Glutamatergic neuron (in vitro differentiated cells): ENCODE measurements around the gene MANSC4. TPM values are rescaled to one million over a fixed set of nuclear protein-coding genes. Genes with fewer than 3 reads are reported as not detected.
A peak's percentile ranks its signal among the peaks of the same experiment; 100 is the strongest.
"Not testable (repeated sequence)": the region's sequence is repeated elsewhere in the genome, so short reads cannot be mapped to it uniquely, and the experiment has no call there.

ENCODE experiments used
- DNase-seq: peaks from one replicate; pipeline ENCODE4 v3.0.0; 2022
- H3K27ac Mint-ChIP-seq: one replicate; pipeline ENCODE4 v1.8.0; 2020; ENCODE audit warnings: mild to moderate bottlenecking, mixed read lengths, inconsistent platforms; ENCODE audit not compliant: unreplicated experiment
- H3K27me3 Mint-ChIP-seq: one replicate; pipeline ENCODE4 v1.8.0; 2020; ENCODE audit warnings: mild to moderate bottlenecking, moderate library complexity, mixed read lengths, inconsistent platforms; ENCODE audit not compliant: unreplicated experiment
- H3K36me3 Mint-ChIP-seq: one replicate; pipeline ENCODE4 v1.8.0; 2020; ENCODE audit warnings: mild to moderate bottlenecking, mixed read lengths, inconsistent platforms; ENCODE audit not compliant: unreplicated experiment
- H3K4me1 Mint-ChIP-seq: one replicate; pipeline ENCODE4 v1.8.0; 2020; ENCODE audit warnings: mild to moderate bottlenecking, low read depth, mixed read lengths, inconsistent platforms; ENCODE audit not compliant: unreplicated experiment
- H3K4me3 Mint-ChIP-seq: one replicate; pipeline ENCODE4 v1.8.0; 2020; ENCODE audit warnings: mild to moderate bottlenecking, mixed read lengths, inconsistent platforms; ENCODE audit not compliant: unreplicated experiment
- H3K9me3 Mint-ChIP-seq: one replicate; pipeline ENCODE4 v1.8.0; 2020; ENCODE audit warnings: mild to moderate bottlenecking, moderate library complexity, mixed read lengths, inconsistent platforms; ENCODE audit not compliant: unreplicated experiment
- CTCF ChIP-seq: fragments of 200-600 bp; sonication (generic); IDR thresholded peaks from one replicate; pipeline ENCODE4 v1.5.0; 2021; ENCODE audit not compliant: partially characterized antibody, unreplicated experiment
- total RNA-seq: library from RNA; stranded (reverse); fragmentation: NEBNext Ultra II Directional; extraction: Animal tissue kit (Norgen Biotek cat#: 25700); gene quantifications from one replicate; pipeline ENCODE4 v1.2.1, GENCODE V29; 2021; ENCODE audit not compliant: unreplicated experiment

The MANSC4 gene
- total RNA-seq, 1 donor from 2014 or later = not detected

GRCh38 chr12:27743601-27744000 is 36.4 kb downstream of the MANSC4 start:
- no peak for DNase-seq
- Mint-ChIP-seq H3K27ac (no peak overlapping the region), H3K4me1 (no peaks in the 10 kb centered on the region), H3K9me3 (no peaks in the 10 kb centered on the region), H3K36me3 (peaks cover 3% of the 10 kb centered on the region), H3K4me3 (no peak overlapping the region), H3K27me3 (peaks cover 4% of the 10 kb centered on the region)
- TF ChIP-seq CTCF = no peak

- H3K36me3 Mint-ChIP-seq, H3K4me1 Mint-ChIP-seq, H3K4me3 Mint-ChIP-seq, DNase-seq, H3K27ac Mint-ChIP-seq, H3K9me3 Mint-ChIP-seq, H3K27me3 Mint-ChIP-seq: not testable (repeated sequence)
These were observed 45.7 kb downstream of the MANSC4 start for GRCh38 chr12:27734321-27734720.

- TF ChIP-seq CTCF = no peak
- no peaks in the 10 kb centered on the region for H3K9me3 Mint-ChIP-seq
- H3K4me1 Mint-ChIP-seq = no peaks in the 10 kb centered on the region
- DNase-seq = no peak
- no peak overlapping the region for H3K4me3 Mint-ChIP-seq
- no peaks in the 10 kb centered on the region for H3K27me3 Mint-ChIP-seq
- H3K36me3 Mint-ChIP-seq = no peaks in the 10 kb centered on the region
- H3K27ac Mint-ChIP-seq = no peak overlapping the region
These were observed 46.2 kb downstream of the MANSC4 start for GRCh38 chr12:27733791-27734190.

DNA sequence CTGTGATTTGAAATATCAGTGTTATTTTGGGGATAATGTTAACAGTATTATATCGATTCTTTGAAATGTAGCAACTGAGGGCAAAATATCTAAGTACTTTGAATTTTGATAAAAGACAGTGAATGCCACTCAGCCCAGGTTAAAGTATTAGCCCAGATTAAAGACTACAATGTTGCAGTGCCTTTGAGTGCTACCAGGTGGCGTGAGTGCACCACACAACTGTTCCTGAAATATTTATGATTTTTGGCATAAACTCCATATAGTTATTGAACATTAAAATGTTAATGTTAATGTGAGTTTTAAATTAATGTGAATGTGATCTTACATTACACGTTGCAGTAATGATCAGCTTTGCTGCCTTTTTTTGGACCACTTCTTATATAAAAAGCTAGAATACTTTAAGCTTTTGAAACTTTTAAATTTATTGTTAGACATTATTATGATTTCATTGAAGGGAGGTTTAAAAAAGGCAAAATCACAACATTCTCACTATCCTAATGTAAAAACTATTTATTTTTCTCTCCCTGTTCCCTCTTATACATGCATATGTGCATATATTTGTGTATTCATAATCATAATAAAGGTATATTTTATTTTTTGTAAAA is 46.9 kb downstream of the MANSC4 start:
- H3K4me1 Mint-ChIP-seq = no peaks in the 10 kb centered on the region
- peak; percentile 83 for TF ChIP-seq CTCF
- no peaks in the 10 kb centered on the region for H3K9me3 Mint-ChIP-seq
- no peaks in the 10 kb centered on the region for H3K36me3 Mint-ChIP-seq
- no peak overlapping the region for H3K4me3 Mint-ChIP-seq
- no peak overlapping the region for H3K27ac Mint-ChIP-seq
- DNase-seq = peak; percentile 29
- H3K27me3 Mint-ChIP-seq = no peaks in the 10 kb centered on the region

DNA sequence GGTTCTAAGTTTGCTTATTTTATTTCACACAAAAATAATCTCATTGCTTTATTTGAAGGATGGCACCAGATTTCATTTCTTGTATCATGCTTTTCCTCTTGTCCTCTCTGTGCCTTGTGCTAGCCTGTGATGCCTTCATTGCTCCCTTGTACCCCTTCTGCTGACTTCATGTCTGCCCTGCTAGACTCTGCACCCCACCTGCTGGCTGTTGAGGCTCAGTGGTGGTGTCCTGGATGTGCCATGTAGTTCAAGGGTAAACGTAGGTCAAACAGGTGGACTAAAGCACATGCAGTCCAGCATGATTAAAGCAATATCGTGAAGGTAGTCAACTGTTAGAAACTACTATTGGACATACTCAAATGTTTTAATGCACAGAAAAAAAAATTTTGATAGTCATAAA is 47.8 kb downstream of the MANSC4 start:
- TF ChIP-seq CTCF = no peak
- Mint-ChIP-seq H3K36me3 (no peaks in the 10 kb centered on the region), H3K9me3 (no peaks in the 10 kb centered on the region), H3K27ac (no peak overlapping the region), H3K4me3 (no peak overlapping the region), H3K4me1 (no peaks in the 10 kb centered on the region), H3K27me3 (no peaks in the 10 kb centered on the region)
- DNase-seq = no peak
